CD4-positive, CD25-positive, alpha-beta regulatory T cell (primary cell): ENCODE measurements around the gene NDUFC2. TPM values are rescaled to one million over a fixed set of nuclear protein-coding genes. Genes with fewer than 3 reads are reported as not detected.
"Not testable (repeated sequence)": the region's sequence is repeated elsewhere in the genome, so short reads cannot be mapped to it uniquely, and the experiment has no call there.

Experiments used
- ATAC-seq, 2 donors: fragments of 150-1000 bp; cut with Tn5 transposase; one replicate each; pipeline ENCODE4 v1.10.0; 2021; ENCODE audit warnings: low read depth in 2 of 2, moderate number of reproducible peaks in 2 of 2, moderate library complexity in 1 of 2
- DNase-seq, 3 donors: peaks; one replicate each; pipeline versions ENCODE4 v3.0.0 to v3.0.0-alpha.2; 2012 to 2022; ENCODE audit warnings: mixed read lengths in 1 of 3
- H3K27ac ChIP-seq: one replicate; pipeline ENCODE4 v1.7.0; 2013; ENCODE audit warnings: mild to moderate bottlenecking, low read length; ENCODE audit not compliant: insufficient read depth, poor library complexity, severe bottlenecking
- H3K27me3 ChIP-seq: one replicate; pipeline ENCODE4 v1.7.0; 2013; ENCODE audit warnings: low read length; ENCODE audit not compliant: control insufficient read depth, insufficient read depth
- H3K36me3 ChIP-seq: one replicate; pipeline ENCODE4 v1.7.0; 2013; ENCODE audit warnings: mild to moderate bottlenecking, low read length, moderate library complexity; ENCODE audit not compliant: control insufficient read depth, insufficient read depth
- H3K4me1 ChIP-seq: 2 replicates; pipeline ENCODE4 v1.7.0; 2013; ENCODE audit warnings: mild to moderate bottlenecking, low read length; ENCODE audit not compliant: insufficient read depth, control insufficient read depth, poor library complexity, severe bottlenecking
- H3K4me3 ChIP-seq: one replicate; pipeline ENCODE4 v1.7.0; 2013; ENCODE audit warnings: low read depth, mild to moderate bottlenecking, low read length, moderate library complexity
- H3K9me3 ChIP-seq, 2 experiments: 1 replicate in 1 of 2; 2 replicates in 1 of 2; pipeline ENCODE4 v1.7.0; 2013; ENCODE audit warnings: low read length in 2 of 2, mild to moderate bottlenecking in 1 of 2, moderate library complexity in 1 of 2; ENCODE audit not compliant: control insufficient read depth in 2 of 2
- H3K27ac Mint-ChIP-seq, 3 donors: one replicate each; pipeline ENCODE4 v1.8.0; 2020 to 2022; ENCODE audit warnings: mild to moderate bottlenecking in 3 of 3, mixed read lengths in 3 of 3, moderate library complexity in 2 of 3
- H3K27me3 Mint-ChIP-seq: one replicate; pipeline ENCODE4 v1.8.0; 2022; ENCODE audit warnings: mild to moderate bottlenecking, mixed read lengths
- H3K36me3 Mint-ChIP-seq: one replicate; pipeline ENCODE4 v1.8.0; 2020; ENCODE audit warnings: mixed read lengths
- H3K4me1 Mint-ChIP-seq, 4 donors: one replicate each; pipeline ENCODE4 v1.8.0; 2020 to 2022; ENCODE audit warnings: mixed read lengths in 4 of 4, mild to moderate bottlenecking in 1 of 4
- H3K4me3 Mint-ChIP-seq, 4 donors: one replicate each; pipeline ENCODE4 v1.8.0; 2020 to 2022; ENCODE audit warnings: mild to moderate bottlenecking in 4 of 4, mixed read lengths in 4 of 4, moderate library complexity in 3 of 4
- H3K9me3 Mint-ChIP-seq, 7 donors: one replicate each; pipeline ENCODE4 v1.8.0; 2020 to 2022; ENCODE audit warnings: mixed read lengths in 7 of 7, mild to moderate bottlenecking in 3 of 7, moderate library complexity in 2 of 7
- polyA plus RNA-seq, 4 donors: library from polyadenylated mRNA; unstranded; fragments of 300-500 nt; fragmentation: Illumina TruSeq; gene quantifications; one replicate each; pipeline ENCODE4 v1.2.3, GENCODE V29; 2021
- total RNA-seq: library from RNA; stranded (reverse); gene quantifications from one replicate; pipeline ENCODE4 v1.2.3, GENCODE V29; 2022

NDUFC2 gene
- total and polyA plus RNA-seq, 5 donors from 2014 or later = 43.2 to 222 (median 177) TPM

DNA sequence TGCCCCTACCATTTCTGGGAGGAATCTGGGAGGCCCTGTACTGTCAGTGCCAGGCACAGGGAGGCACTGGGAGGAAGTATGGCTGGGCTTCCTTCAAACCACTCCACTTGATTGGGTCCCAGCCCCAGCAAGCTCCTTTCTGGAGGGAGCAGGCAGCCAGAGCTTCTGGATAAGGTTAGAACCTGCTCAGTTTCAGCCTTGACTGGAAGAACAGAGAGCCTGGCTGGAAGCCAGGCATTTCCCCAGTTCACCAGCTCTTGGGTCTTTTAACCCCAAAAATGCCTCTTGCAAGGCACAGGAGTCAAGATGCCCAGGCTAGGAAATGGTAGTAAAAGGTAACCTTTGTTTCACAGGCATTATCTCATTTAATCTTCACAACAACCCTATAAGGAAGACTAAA lies 47.6 kb downstream of the NDUFC2 start:
- Mint-ChIP-seq H3K27me3 (peaks cover 4% of the 10 kb centered on the region), H3K4me1 (no peaks in the 10 kb centered on the region), H3K27ac (no peak overlapping the region), H3K9me3 (no peaks in the 10 kb centered on the region), H3K36me3 (no peaks in the 10 kb centered on the region), H3K4me3 (no peak overlapping the region)
- Histone ChIP-seq H3K4me1 (no peaks in the 10 kb centered on the region), H3K36me3 (no peaks in the 10 kb centered on the region), H3K4me3 (no peak overlapping the region), H3K9me3 (no peaks in the 10 kb centered on the region), H3K27ac (no peak overlapping the region), H3K27me3 (no peaks in the 10 kb centered on the region)
- DNase-seq = no peak
- no peak for ATAC-seq

DNA sequence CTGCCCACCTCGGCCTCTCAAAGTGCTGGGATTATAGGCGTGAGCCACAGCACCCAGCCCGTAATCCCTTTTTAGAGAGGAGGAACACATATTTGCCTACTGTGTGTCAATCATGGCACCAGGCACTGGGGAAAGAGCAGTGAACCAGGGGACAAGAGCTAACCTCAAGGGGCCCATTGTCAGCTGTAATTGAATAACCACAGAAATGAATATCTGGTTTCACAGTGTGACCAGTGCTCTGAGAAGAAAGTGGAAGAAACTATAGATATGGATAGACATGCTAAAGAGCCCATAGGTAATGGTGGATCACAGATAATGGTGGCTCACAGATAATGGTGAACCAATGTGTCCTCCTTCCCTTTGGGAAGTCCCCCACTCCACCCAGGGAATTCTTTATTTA lies 48.0 kb downstream of the NDUFC2 start:
- Histone ChIP-seq H3K27ac (no peak overlapping the region), H3K36me3 (no peaks in the 10 kb centered on the region), H3K4me3 (no peak overlapping the region), H3K9me3 (no peaks in the 10 kb centered on the region), H3K4me1 (no peaks in the 10 kb centered on the region), H3K27me3 (no peaks in the 10 kb centered on the region)
- H3K27ac Mint-ChIP-seq = no peak overlapping the region
- peaks cover 4% of the 10 kb centered on the region for H3K27me3 Mint-ChIP-seq
- H3K9me3 Mint-ChIP-seq = no peaks in the 10 kb centered on the region
- no peak for DNase-seq
- no peak for ATAC-seq
- no peaks in the 10 kb centered on the region for H3K4me1 Mint-ChIP-seq
- H3K36me3 Mint-ChIP-seq = no peaks in the 10 kb centered on the region
- H3K4me3 Mint-ChIP-seq = no peak overlapping the region

DNA sequence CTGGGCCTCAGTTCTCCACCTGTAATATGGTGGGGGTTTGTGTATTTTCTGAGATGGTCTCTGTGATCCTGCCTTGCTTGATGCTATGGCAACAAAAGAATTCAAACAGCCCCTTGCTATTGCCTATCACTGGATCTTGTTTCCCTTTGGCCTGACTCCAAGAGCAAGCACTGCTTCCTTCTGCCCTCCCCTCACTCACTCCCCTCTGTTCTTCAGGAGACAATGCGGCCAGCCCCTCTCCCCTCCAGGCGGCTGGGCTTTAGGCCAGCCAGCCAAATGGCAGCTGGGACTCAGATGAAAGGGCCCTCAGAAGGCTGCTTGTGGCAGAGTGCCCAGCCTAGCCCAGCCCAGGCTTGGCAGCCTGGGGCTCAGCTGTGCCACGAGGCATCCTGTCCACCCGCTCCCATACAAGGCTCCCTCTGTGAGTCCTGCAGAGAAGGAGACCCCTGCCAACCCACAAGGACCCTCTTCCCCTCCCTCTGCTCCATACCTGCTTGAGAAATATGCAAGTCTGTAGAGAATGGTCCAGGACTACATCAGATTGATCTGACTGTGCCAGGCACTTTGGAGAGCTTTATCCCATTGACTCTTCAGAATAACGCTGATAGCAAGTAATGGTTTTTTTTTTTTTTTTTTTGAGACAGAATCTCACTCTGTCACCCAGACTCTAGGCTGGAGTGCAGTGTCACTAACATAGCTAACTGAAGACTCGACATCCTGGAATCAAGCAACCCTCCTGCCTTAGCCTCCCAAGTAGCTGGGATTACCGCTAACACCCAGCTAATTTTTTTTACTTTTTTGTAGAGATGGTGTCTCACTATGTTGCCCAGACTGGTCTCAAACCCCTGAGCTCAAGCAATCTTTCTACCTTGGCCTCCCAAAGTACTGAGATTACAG lies 49.0 kb downstream of the NDUFC2 start:
- DNase-seq (no peak), ATAC-seq (no peak)
- Mint-ChIP-seq H3K27ac (no peak overlapping the region), H3K36me3 (no peaks in the 10 kb centered on the region), H3K4me1 (no peaks in the 10 kb centered on the region), H3K9me3 (no peaks in the 10 kb centered on the region), H3K27me3 (peaks cover 4% of the 10 kb centered on the region), H3K4me3 (no peak overlapping the region)
- no peak overlapping the region for H3K27ac ChIP-seq
- no peaks in the 10 kb centered on the region for H3K36me3 ChIP-seq
- no peaks in the 10 kb centered on the region for H3K4me1 ChIP-seq
- H3K9me3 ChIP-seq = no peaks in the 10 kb centered on the region
- no peaks in the 10 kb centered on the region for H3K27me3 ChIP-seq
- H3K4me3 ChIP-seq = no peak overlapping the region

DNA sequence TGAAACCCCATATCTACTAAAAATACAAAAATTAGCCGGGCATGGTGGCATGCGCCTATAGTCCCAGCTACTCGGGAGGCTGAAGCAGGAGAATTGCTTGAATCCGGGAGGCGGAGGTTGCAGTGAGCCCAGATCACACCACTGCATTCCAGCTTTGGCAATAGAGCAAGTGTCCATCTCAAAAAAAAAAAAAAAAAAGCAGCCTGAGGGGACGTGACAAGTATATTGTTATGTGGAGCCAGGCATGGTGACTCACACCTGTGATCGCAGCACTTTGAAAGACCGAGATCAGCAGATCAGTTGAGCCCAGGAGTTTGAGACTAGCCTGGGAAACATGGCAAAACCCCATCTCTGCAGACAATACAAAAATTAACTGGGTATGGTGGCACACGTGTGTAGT lies 51.2 kb downstream of the NDUFC2 start:
- H3K27ac Mint-ChIP-seq = not testable (repeated sequence)

DNA sequence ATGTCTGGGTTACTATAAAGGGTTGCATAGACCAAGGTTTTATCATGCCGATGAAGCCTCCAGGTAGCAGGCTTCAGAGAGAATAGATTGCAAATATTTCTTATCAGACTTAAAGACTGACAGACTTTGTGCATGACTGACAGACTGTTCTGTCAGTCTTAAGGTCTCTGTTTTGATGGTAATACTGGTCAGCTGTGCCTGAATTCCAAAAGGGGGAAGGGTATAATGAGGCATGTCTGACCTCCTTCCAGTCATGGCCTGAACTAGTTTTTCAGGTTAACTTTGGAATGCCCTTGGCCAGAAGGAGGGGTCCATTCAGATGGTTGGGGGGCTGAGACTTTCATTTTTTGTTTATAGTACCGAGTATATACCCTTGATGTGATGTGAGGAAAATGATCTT lies 51.9 kb downstream of the NDUFC2 start:
- Histone ChIP-seq H3K4me3 (no peak overlapping the region), H3K4me1 (no peaks in the 10 kb centered on the region), H3K27ac (no peak overlapping the region), H3K27me3 (no peaks in the 10 kb centered on the region), H3K36me3 (no peaks in the 10 kb centered on the region), H3K9me3 (no peaks in the 10 kb centered on the region)
- Mint-ChIP-seq H3K36me3 (no peaks in the 10 kb centered on the region), H3K9me3 (peaks cover 0 to 2% (median 0%) of the 10 kb centered on the region in 7 donors), H3K27me3 (peaks cover 6% of the 10 kb centered on the region), H3K4me1 (peaks cover 0 to 1% (median under 1%) of the 10 kb centered on the region in 4 donors), H3K4me3 (no peak overlapping the region), H3K27ac (no peak overlapping the region)
- no peak for DNase-seq
- no peak for ATAC-seq

More for the DNA sequence above, 51.2 kb downstream of the NDUFC2 start:
- not testable (repeated sequence) for H3K27me3 Mint-ChIP-seq, ATAC-seq, H3K9me3 ChIP-seq, H3K4me1 ChIP-seq, DNase-seq, H3K36me3 Mint-ChIP-seq, H3K27ac ChIP-seq, H3K4me1 Mint-ChIP-seq, H3K9me3 Mint-ChIP-seq, H3K36me3 ChIP-seq, H3K4me3 ChIP-seq, H3K4me3 Mint-ChIP-seq, H3K27me3 ChIP-seq

DNA sequence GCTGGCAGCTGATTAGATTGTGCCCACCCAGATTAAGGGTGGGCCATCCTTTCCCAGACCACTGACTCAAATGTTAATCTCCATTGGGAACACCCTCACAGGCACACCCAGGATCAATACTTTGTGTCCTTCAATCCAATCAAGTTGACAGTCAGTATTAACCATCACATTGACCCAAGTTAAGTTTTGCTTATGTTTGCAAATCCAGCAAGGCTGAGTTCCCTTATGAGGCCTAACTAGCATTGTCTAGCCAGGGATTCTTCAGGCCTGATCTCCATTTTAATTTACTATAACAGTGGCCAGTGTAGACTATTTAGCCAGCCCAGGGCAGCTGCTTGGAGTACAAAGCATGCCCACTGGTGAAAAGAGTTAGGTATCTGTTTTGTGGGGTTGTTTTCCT lies 54.3 kb downstream of the NDUFC2 start:
- H3K9me3 Mint-ChIP-seq = peaks cover 0 to 2% (median 0%) of the 10 kb centered on the region in 7 donors
- ATAC-seq = no peak
- H3K27ac Mint-ChIP-seq = no peak overlapping the region

DNA sequence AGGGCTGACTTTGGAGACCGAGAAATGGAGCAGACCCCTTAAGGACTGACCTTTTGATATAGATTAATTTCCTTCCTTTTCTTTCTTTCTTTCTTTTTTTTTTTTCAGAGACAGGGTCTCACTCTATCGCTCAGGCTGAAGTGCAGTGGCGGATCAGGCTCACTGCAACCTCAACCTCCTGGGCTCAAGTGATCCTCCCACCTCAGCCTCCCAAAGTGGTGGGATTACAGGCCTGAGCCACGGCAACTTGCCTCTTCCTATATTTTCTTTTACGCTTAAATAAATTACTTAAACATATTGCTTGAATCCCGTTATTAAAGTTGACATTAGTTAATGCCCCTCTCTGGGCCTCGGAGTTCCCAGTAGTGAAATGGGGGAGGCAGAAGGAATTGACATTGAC lies 56.2 kb downstream of the NDUFC2 start:
- no peak overlapping the region for H3K4me3 ChIP-seq
- H3K9me3 ChIP-seq = no peaks in the 10 kb centered on the region
- Mint-ChIP-seq H3K36me3 (no peaks in the 10 kb centered on the region), H3K4me3 (no peak overlapping the region), H3K27ac (no peak overlapping the region), H3K4me1 (peaks cover 0 to 3% (median under 1%) of the 10 kb centered on the region in 4 donors), H3K27me3 (peaks cover 24% of the 10 kb centered on the region), H3K9me3 (peaks cover 0 to 2% (median 0%) of the 10 kb centered on the region in 7 donors)
- no peaks in the 10 kb centered on the region for H3K36me3 ChIP-seq
- no peaks in the 10 kb centered on the region for H3K4me1 ChIP-seq
- H3K27me3 ChIP-seq = peaks cover 5% of the 10 kb centered on the region
- H3K27ac ChIP-seq = no peak overlapping the region
- ATAC-seq (no peak), DNase-seq (no peak)

More for the DNA sequence above, 54.3 kb downstream of the NDUFC2 start:
- no peak overlapping the region for H3K4me3 ChIP-seq
- H3K27ac ChIP-seq = no peak overlapping the region
- peaks cover 0 to 3% (median under 1%) of the 10 kb centered on the region in 4 donors for H3K4me1 Mint-ChIP-seq
- no peak for DNase-seq
- H3K4me1 ChIP-seq = no peaks in the 10 kb centered on the region
- no peaks in the 10 kb centered on the region for H3K36me3 Mint-ChIP-seq
- H3K27me3 ChIP-seq = peaks cover 5% of the 10 kb centered on the region
- no peak overlapping the region for H3K4me3 Mint-ChIP-seq
- peaks cover 19% of the 10 kb centered on the region for H3K27me3 Mint-ChIP-seq
- H3K9me3 ChIP-seq = no peaks in the 10 kb centered on the region
- no peaks in the 10 kb centered on the region for H3K36me3 ChIP-seq
